Hematopoietic multipotent progenitor cell treated with erythropoietin and hydrocortisone succinate and interleukin-3 and kit ligand, for 17 days (in vitro differentiated cells): ENCODE data around the gene FANCG.
A peak's percentile ranks its signal among the peaks of the same experiment; 100 is the strongest.

Source experiments
- DNase-seq: peaks from one replicate; pipeline ENCODE4 v3.0.0-alpha.2; 2015; ENCODE audit warnings: low spot score

FANCG gene

GRCh38 chr9:35060548-35061207, 19.1 kb downstream of the FANCG start:
- no peak for DNase-seq

GRCh38 chr9:35059438-35059837, 20.3 kb downstream of the FANCG start:
- DNase-seq, result no peak

- DNase-seq, result no peak
Observed at GRCh38 chr9:35057271-35057620, 22.5 kb downstream of the FANCG start.

- DNase-seq, result no peak
Observed at GRCh38 chr9:35056571-35057270, 23.0 kb downstream of the FANCG start.

- DNase-seq, result no peak
Observed at GRCh38 chr9:35054871-35055644, 24.7 kb downstream of the FANCG start.

- no peak for DNase-seq
Observed at GRCh38 chr9:35054185-35054835, 25.4 kb downstream of the FANCG start.

GRCh38 chr9:35051069-35051967, 28.4 kb downstream of the FANCG start:
- peak; percentile 45 for DNase-seq

GRCh38 chr9:35048511-35048910, 31.2 kb downstream of the FANCG start:
- no peak for DNase-seq

GRCh38 chr9:35044071-35044470, 35.7 kb downstream of the FANCG start:
- DNase-seq, result no peak

GRCh38 chr9:35042891-35043545, 36.7 kb downstream of the FANCG start:
- DNase-seq, result no peak

- no peak for DNase-seq
Observed at GRCh38 chr9:35042081-35042604, 37.6 kb downstream of the FANCG start.

- no peak for DNase-seq
Observed at GRCh38 chr9:35035851-35036701, 43.7 kb downstream of the FANCG start.

- DNase-seq, result no peak
Observed at GRCh38 chr9:35033101-35033500, 46.6 kb downstream of the FANCG start.

GRCh38 chr9:35029852-35030251, 49.9 kb downstream of the FANCG start:
- no peak for DNase-seq

- no peak for DNase-seq
Observed at GRCh38 chr9:35029241-35029640, 50.5 kb downstream of the FANCG start.

GRCh38 chr9:35028341-35028740, 51.4 kb downstream of the FANCG start:
- no peak for DNase-seq

- DNase-seq, result no peak
Observed at GRCh38 chr9:35027860-35028259, 51.9 kb downstream of the FANCG start.

- DNase-seq, result no peak
Observed at GRCh38 chr9:35027374-35027773, 52.4 kb downstream of the FANCG start.

GRCh38 chr9:35026671-35027070, 53.1 kb downstream of the FANCG start:
- no peak for DNase-seq
